Muscle layer of duodenum (tissue), 2 donors: ENCODE measurements around the gene TCIRG1.
"Not testable (repeated sequence)": the region's sequence is repeated elsewhere in the genome, so short reads cannot be mapped to it uniquely, and the experiment has no call there.

Source experiments
- H3K27ac ChIP-seq: one replicate; pipeline ENCODE4 v1.7.0; 2013; ENCODE audit warnings: mild to moderate bottlenecking, low read length
- H3K27me3 ChIP-seq: one replicate; pipeline ENCODE4 v1.7.0; 2013; ENCODE audit warnings: low read depth, mild to moderate bottlenecking, control low read depth, low read length
- H3K36me3 ChIP-seq, 2 donors: one replicate each; pipeline ENCODE4 v1.7.0; 2013; ENCODE audit warnings: low read length in 2 of 2, control low read depth in 1 of 2, mild to moderate bottlenecking in 1 of 2; ENCODE audit not compliant: insufficient read depth in 2 of 2, control insufficient read depth in 1 of 2
- H3K4me1 ChIP-seq, 2 donors: one replicate each; pipeline ENCODE4 v1.7.0; 2013; ENCODE audit warnings: low read length in 2 of 2, mild to moderate bottlenecking in 2 of 2, control low read depth in 1 of 2, moderate library complexity in 1 of 2; ENCODE audit not compliant: insufficient read depth in 2 of 2, control insufficient read depth in 1 of 2
- H3K4me3 ChIP-seq, 2 donors: one replicate each; pipeline ENCODE4 v1.7.0; 2013; ENCODE audit warnings: low read length in 2 of 2, low read depth in 1 of 2, mild to moderate bottlenecking in 1 of 2
- H3K9me3 ChIP-seq, 2 donors: one replicate each; pipeline ENCODE4 v1.7.0; 2013; ENCODE audit warnings: low read length in 2 of 2, control low read depth in 1 of 2, mild to moderate bottlenecking in 1 of 2; ENCODE audit not compliant: control insufficient read depth in 1 of 2
- donor health status: healthy.

The TCIRG1 gene

GRCh38 chr11:68090287-68090686 lies 51.5 kb downstream of the TCIRG1 start:
- Histone ChIP-seq H3K9me3 (no peaks in the 10 kb centered on the region), H3K4me1 (no peaks in the 10 kb centered on the region), H3K27me3 (no peaks in the 10 kb centered on the region), H3K4me3 (no peak overlapping the region), H3K27ac (peak overlapping the region; percentile 16), H3K36me3 (no peaks in the 10 kb centered on the region)

- no peaks in the 10 kb centered on the region for H3K9me3 ChIP-seq
- H3K27me3 ChIP-seq: no peaks in the 10 kb centered on the region
- H3K4me3 ChIP-seq: no peak overlapping the region
- no peaks in the 10 kb centered on the region for H3K4me1 ChIP-seq
- H3K36me3 ChIP-seq: no peaks in the 10 kb centered on the region
- peak overlapping the region; percentile 16 for H3K27ac ChIP-seq
Measured at GRCh38 chr11:68090706-68091105, 51.9 kb downstream of the TCIRG1 start.

- H3K4me1 ChIP-seq: no peaks in the 10 kb centered on the region
- no peak overlapping the region for H3K4me3 ChIP-seq
- no peaks in the 10 kb centered on the region for H3K36me3 ChIP-seq
- H3K27ac ChIP-seq: no peak overlapping the region
- H3K27me3 ChIP-seq: no peaks in the 10 kb centered on the region
- H3K9me3 ChIP-seq: no peaks in the 10 kb centered on the region
Measured at GRCh38 chr11:68092411-68092810, 53.6 kb downstream of the TCIRG1 start.

GRCh38 chr11:68092946-68093345 lies 54.1 kb downstream of the TCIRG1 start:
- H3K4me1 ChIP-seq, H3K27me3 ChIP-seq, H3K36me3 ChIP-seq, H3K27ac ChIP-seq, H3K4me3 ChIP-seq, H3K9me3 ChIP-seq: not testable (repeated sequence)

- Histone ChIP-seq H3K4me3 (no peak overlapping the region), H3K4me1 (no peaks in the 10 kb centered on the region), H3K9me3 (no peaks in the 10 kb centered on the region), H3K36me3 (no peaks in the 10 kb centered on the region), H3K27ac (no peak overlapping the region), H3K27me3 (no peaks in the 10 kb centered on the region)
Measured at GRCh38 chr11:68093565-68093964, 54.7 kb downstream of the TCIRG1 start.

GRCh38 chr11:68096962-68097361 lies 58.1 kb downstream of the TCIRG1 start:
- H3K27ac ChIP-seq: no peak overlapping the region
- no peaks in the 10 kb centered on the region for H3K9me3 ChIP-seq
- H3K36me3 ChIP-seq: no peaks in the 10 kb centered on the region
- H3K27me3 ChIP-seq: no peaks in the 10 kb centered on the region
- no peak overlapping the region for H3K4me3 ChIP-seq
- H3K4me1 ChIP-seq: peaks cover 0 to 6% of the 10 kb centered on the region in 2 donors

- peaks cover 0 to 6% of the 10 kb centered on the region in 2 donors for H3K4me1 ChIP-seq
- H3K4me3 ChIP-seq: no peak overlapping the region
- H3K27ac ChIP-seq: peak overlapping the region; percentile 35
- no peaks in the 10 kb centered on the region for H3K9me3 ChIP-seq
- H3K36me3 ChIP-seq: no peaks in the 10 kb centered on the region
- no peaks in the 10 kb centered on the region for H3K27me3 ChIP-seq
Measured at GRCh38 chr11:68099057-68099456, 60.2 kb downstream of the TCIRG1 start.

GRCh38 chr11:68099474-68100405 lies 60.9 kb downstream of the TCIRG1 start:
- Histone ChIP-seq H3K4me3 (peak overlapping the region in 1 of 2 donors; percentile 27), H3K36me3 (no peaks in the 10 kb centered on the region), H3K4me1 (peaks cover 0 to 6% of the 10 kb centered on the region in 2 donors), H3K27ac (peak overlapping the region; percentile 35), H3K27me3 (no peaks in the 10 kb centered on the region), H3K9me3 (no peaks in the 10 kb centered on the region)
